Measurements from ENCODE around the gene N4BP2L2. TPM values are rescaled to one million over a fixed set of nuclear protein-coding genes. Genes with fewer than 3 reads are reported as not detected.

The N4BP2L2 gene
- total RNA-seq, 4 donors from 2014 or later, result 159 to 263 (median 205) TPM

- Histone ChIP-seq H3K4me3 (no peak overlapping the region), H3K4me1 (peaks cover 0 to 11% (median 0%) of the 10 kb centered on the region in 4 donors), H3K36me3 (no peaks in the 10 kb centered on the region), H3K27ac (no peak overlapping the region), H3K27me3 (no peaks in the 10 kb centered on the region), H3K9me3 (no peaks in the 10 kb centered on the region)
- no peak for TF ChIP-seq POLR2A (IDR thresholded peaks at IDR 0.05)
- TF ChIP-seq CTCF (IDR thresholded peaks at IDR 0.05), result no peak
- no peak for DNase-seq
Measured at GRCh38 chr13:32495841-32496240, 42.8 kb downstream of the N4BP2L2 start.

GRCh38 chr13:32495429-32495828 lies 43.2 kb downstream of the N4BP2L2 start:
- H3K9me3 ChIP-seq, result no peaks in the 10 kb centered on the region
- TF ChIP-seq CTCF (IDR thresholded peaks at IDR 0.05) (no peak), POLR2A (IDR thresholded peaks at IDR 0.05) (no peak)
- H3K36me3 ChIP-seq, result no peaks in the 10 kb centered on the region
- no peak overlapping the region for H3K27ac ChIP-seq
- no peak overlapping the region for H3K4me3 ChIP-seq
- no peaks in the 10 kb centered on the region for H3K27me3 ChIP-seq
- DNase-seq, result no peak
- H3K4me1 ChIP-seq, result peaks cover 0 to 11% (median 0%) of the 10 kb centered on the region in 4 donors

- no peaks in the 10 kb centered on the region for H3K27me3 ChIP-seq
- TF ChIP-seq POLR2A (IDR thresholded peaks at IDR 0.05) (no peak), CTCF (IDR thresholded peaks at IDR 0.05) (no peak)
- no peaks in the 10 kb centered on the region for H3K9me3 ChIP-seq
- H3K4me3 ChIP-seq, result no peak overlapping the region
- no peak for DNase-seq
- peaks cover 0 to 1% (median 0%) of the 10 kb centered on the region in 4 donors for H3K4me1 ChIP-seq
- no peaks in the 10 kb centered on the region for H3K36me3 ChIP-seq
- no peak overlapping the region for H3K27ac ChIP-seq
Measured at GRCh38 chr13:32491028-32491427, 47.6 kb downstream of the N4BP2L2 start.

- Histone ChIP-seq H3K27me3 (no peaks in the 10 kb centered on the region), H3K27ac (no peak overlapping the region), H3K36me3 (no peaks in the 10 kb centered on the region), H3K9me3 (no peaks in the 10 kb centered on the region), H3K4me1 (no peaks in the 10 kb centered on the region), H3K4me3 (no peak overlapping the region)
- no peak for TF ChIP-seq POLR2A (IDR thresholded peaks at IDR 0.05)
- no peak for TF ChIP-seq CTCF (IDR thresholded peaks at IDR 0.05)
- DNase-seq, result no peak
Measured at GRCh38 chr13:32476892-32477291, 61.7 kb downstream of the N4BP2L2 start.

- H3K27me3 ChIP-seq, result no peaks in the 10 kb centered on the region
- H3K4me3 ChIP-seq, result no peak overlapping the region
- DNase-seq, result no peak
- TF ChIP-seq POLR2A (IDR thresholded peaks at IDR 0.05), result no peak
- TF ChIP-seq CTCF (IDR thresholded peaks at IDR 0.05), result no peak
- no peaks in the 10 kb centered on the region for H3K36me3 ChIP-seq
- no peaks in the 10 kb centered on the region for H3K9me3 ChIP-seq
- H3K27ac ChIP-seq, result no peak overlapping the region
- H3K4me1 ChIP-seq, result no peaks in the 10 kb centered on the region
Measured at GRCh38 chr13:32476021-32476731, 62.4 kb downstream of the N4BP2L2 start.
